Measurements from ENCODE around the gene ZC3H12A. TPM values are rescaled to one million over a fixed set of nuclear protein-coding genes. Genes with fewer than 3 reads are reported as not detected.

Gene ZC3H12A
- total and polyA plus RNA-seq, 2 donors = 4.2 to 10.9 TPM

Small RNAs within 50 kb of the gene (small RNA-seq; reads per million reads assigned to genes)
- 0.12 reads per million for gene MIR5581

Other genes starting within 250 kb of the ZC3H12A start
- 62.5 TPM for gene MEAF6, start 40.2 kb downstream of the ZC3H12A start, total RNA-seq
- gene MEAF6, start 40.2 kb downstream of the ZC3H12A start, polyA plus RNA-seq = 65.5 TPM
- gene SNIP1, start 79.7 kb downstream of the ZC3H12A start, total RNA-seq = 11.6 TPM
- 7.8 TPM for gene SNIP1, start 79.7 kb downstream of the ZC3H12A start, polyA plus RNA-seq
- 2.0 TPM for gene DNALI1, start 82.4 kb downstream of the ZC3H12A start, total RNA-seq
- 8.8 TPM for gene DNALI1, start 82.4 kb downstream of the ZC3H12A start, polyA plus RNA-seq
- 68.2 TPM for gene GNL2, start 121.4 kb downstream of the ZC3H12A start, total RNA-seq
- gene GNL2, start 121.4 kb downstream of the ZC3H12A start, polyA plus RNA-seq = 27.1 TPM
- 0.21 TPM for gene RSPO1, start 160.3 kb downstream of the ZC3H12A start, total RNA-seq
- 2.2 TPM for gene RSPO1, start 160.3 kb downstream of the ZC3H12A start, polyA plus RNA-seq
- 3.1 TPM for gene CDCA8, start 217.9 kb downstream of the ZC3H12A start, total RNA-seq
- gene CDCA8, start 217.9 kb downstream of the ZC3H12A start, polyA plus RNA-seq = 1.3 TPM

Measured in urinary bladder (tissue), 2 donors.